Neural crest cell (in vitro differentiated cells): ENCODE data around the gene CGNL1. TPM values are rescaled to one million over a fixed set of nuclear protein-coding genes. Genes with fewer than 3 reads are reported as not detected.
A peak's percentile ranks its signal among the peaks of the same experiment; 100 is the strongest.

Experiments
- DNase-seq: peaks from one replicate; pipeline ENCODE4 v3.0.0; 2021; ENCODE audit warnings: low read depth, mixed read lengths, low spot score
- H3K27ac Mint-ChIP-seq: one replicate; pipeline ENCODE4 v1.8.0; 2021; ENCODE audit warnings: mild to moderate bottlenecking, mixed read lengths; ENCODE audit not compliant: unreplicated experiment
- H3K27me3 Mint-ChIP-seq: 2 replicates; pipeline ENCODE4 v1.8.0; 2021; ENCODE audit warnings: low read depth, mild to moderate bottlenecking, mixed read lengths
- H3K36me3 Mint-ChIP-seq: 2 replicates; pipeline ENCODE4 v1.8.0; 2021; ENCODE audit warnings: low read depth, mild to moderate bottlenecking, mixed read lengths
- H3K4me1 Mint-ChIP-seq: 2 replicates; pipeline ENCODE4 v1.8.0; 2021; ENCODE audit warnings: mixed read lengths
- H3K4me3 Mint-ChIP-seq: one replicate; pipeline ENCODE4 v1.8.0; 2021; ENCODE audit warnings: mild to moderate bottlenecking, mixed read lengths
- H3K9me3 Mint-ChIP-seq: 2 replicates; pipeline ENCODE4 v1.8.0; 2021; ENCODE audit warnings: mixed read lengths
- total RNA-seq: library from RNA; stranded (reverse); gene quantifications from 2 replicates; pipeline ENCODE4 v1.2.1, GENCODE V29; 2021
- TF ChIP-seq, protein P1 (sequence below): fragments of 200-600 bp; sonication (generic); conservative IDR thresholded peaks from 2 replicates; pipeline ENCODE4 v1.5.0; 2021; ENCODE audit warnings: antibody characterized with exemption, mild to moderate bottlenecking

CGNL1 gene
- total RNA-seq, 1 donor from 2014 or later = 1.2 TPM

DNA sequence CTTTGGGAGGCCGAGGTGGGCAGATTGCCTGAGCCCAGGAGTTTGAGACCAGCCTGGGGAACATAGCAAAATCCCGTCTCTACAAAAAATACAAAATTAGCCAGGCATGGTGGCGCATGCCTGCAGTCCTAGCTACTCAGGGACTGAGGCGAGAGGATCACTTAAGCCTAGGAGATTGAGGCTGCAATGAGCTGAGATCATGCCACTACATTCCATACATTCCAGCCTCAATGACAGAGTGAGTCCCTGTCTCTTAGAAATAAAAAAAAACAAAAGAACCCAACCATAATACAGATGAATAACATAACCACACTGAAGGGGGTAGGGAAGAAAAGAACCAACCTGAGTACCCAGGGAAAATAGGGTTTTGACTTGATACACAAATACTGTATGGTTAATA is 19.7 kb upstream of the CGNL1 start:
- H3K36me3 Mint-ChIP-seq = no peaks in the 10 kb centered on the region

DNA sequence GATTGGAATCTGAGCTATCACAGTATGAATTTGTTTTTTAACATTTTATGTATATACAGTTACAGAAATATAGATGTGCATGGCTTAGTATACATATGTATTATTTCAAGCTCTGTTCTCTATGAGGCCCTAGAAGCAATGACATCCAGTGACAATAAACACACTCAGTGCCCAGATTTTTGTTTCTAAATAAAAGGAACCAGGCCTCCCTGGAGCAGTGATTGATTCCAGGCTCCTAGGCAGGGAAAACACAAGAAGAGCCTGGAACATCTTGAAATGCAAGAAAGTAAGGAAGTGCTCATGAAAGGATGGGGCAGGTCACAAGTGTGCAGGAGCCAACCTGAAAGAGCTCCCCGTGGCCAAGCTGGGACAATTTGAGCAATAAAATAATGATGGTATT is 18.5 kb upstream of the CGNL1 start:
- no peaks in the 10 kb centered on the region for H3K9me3 Mint-ChIP-seq
- DNase-seq = no peak
- TF ChIP-seq, protein P1, sequence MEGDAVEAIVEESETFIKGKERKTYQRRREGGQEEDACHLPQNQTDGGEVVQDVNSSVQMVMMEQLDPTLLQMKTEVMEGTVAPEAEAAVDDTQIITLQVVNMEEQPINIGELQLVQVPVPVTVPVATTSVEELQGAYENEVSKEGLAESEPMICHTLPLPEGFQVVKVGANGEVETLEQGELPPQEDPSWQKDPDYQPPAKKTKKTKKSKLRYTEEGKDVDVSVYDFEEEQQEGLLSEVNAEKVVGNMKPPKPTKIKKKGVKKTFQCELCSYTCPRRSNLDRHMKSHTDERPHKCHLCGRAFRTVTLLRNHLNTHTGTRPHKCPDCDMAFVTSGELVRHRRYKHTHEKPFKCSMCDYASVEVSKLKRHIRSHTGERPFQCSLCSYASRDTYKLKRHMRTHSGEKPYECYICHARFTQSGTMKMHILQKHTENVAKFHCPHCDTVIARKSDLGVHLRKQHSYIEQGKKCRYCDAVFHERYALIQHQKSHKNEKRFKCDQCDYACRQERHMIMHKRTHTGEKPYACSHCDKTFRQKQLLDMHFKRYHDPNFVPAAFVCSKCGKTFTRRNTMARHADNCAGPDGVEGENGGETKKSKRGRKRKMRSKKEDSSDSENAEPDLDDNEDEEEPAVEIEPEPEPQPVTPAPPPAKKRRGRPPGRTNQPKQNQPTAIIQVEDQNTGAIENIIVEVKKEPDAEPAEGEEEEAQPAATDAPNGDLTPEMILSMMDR = no peak
- H3K27me3 Mint-ChIP-seq = no peaks in the 10 kb centered on the region
- no peak overlapping the region for H3K27ac Mint-ChIP-seq
- H3K4me3 Mint-ChIP-seq = no peak overlapping the region
- peaks cover 11% of the 10 kb centered on the region for H3K4me1 Mint-ChIP-seq
- H3K36me3 Mint-ChIP-seq = no peaks in the 10 kb centered on the region

More for the DNA sequence above, 19.7 kb upstream of the CGNL1 start:
- no peaks in the 10 kb centered on the region for H3K9me3 Mint-ChIP-seq
- no peaks in the 10 kb centered on the region for H3K27me3 Mint-ChIP-seq
- TF ChIP-seq, protein P1 = no peak
- peaks cover 11% of the 10 kb centered on the region for H3K4me1 Mint-ChIP-seq
- no peak overlapping the region for H3K27ac Mint-ChIP-seq
- no peak for DNase-seq
- no peak overlapping the region for H3K4me3 Mint-ChIP-seq

DNA sequence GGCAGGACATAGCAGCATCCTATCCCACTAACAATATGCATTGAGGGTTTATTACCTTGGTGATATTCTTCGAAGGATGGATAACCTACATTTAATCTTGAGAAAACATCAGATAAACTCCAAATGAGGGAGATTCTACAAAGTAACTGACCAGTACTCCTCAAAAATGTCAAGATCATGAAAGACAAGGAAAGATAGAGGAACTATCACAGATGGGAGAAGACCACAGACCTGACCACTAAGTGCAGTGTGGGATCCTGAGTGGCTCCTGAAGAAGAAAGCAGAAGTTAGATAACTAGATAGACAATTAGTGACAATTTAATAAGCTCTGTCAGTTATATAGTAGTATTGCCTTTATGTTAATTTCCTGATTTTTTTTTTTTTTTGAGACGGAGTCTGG is 17.7 kb upstream of the CGNL1 start:
- H3K27ac Mint-ChIP-seq = no peak overlapping the region
- no peak for DNase-seq
- peaks cover 11% of the 10 kb centered on the region for H3K4me1 Mint-ChIP-seq
- TF ChIP-seq, protein P1 = no peak
- H3K36me3 Mint-ChIP-seq = no peaks in the 10 kb centered on the region
- H3K9me3 Mint-ChIP-seq = no peaks in the 10 kb centered on the region
- H3K27me3 Mint-ChIP-seq = no peaks in the 10 kb centered on the region
- H3K4me3 Mint-ChIP-seq = no peak overlapping the region

DNA sequence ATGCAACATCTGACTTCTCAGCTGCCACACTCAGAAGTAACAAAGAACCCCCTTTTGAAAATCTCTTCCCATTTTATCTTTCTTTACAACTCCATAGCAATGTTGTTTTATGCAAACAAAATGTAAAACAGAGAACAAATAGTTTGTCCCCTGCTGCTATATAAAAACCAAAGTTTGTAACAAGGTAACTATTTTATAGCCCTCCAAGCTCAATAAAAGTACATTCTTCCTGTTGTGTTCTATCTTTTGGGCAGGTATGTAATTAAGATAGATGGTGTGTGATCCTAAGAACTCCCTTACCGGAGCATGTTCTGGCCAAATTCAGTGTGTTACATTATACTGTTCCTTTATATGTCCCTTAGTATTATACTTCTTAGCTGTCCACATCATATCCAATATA is 12.6 kb upstream of the CGNL1 start:
- DNase-seq = no peak
- Mint-ChIP-seq H3K4me3 (no peak overlapping the region), H3K4me1 (peaks cover 7% of the 10 kb centered on the region), H3K27ac (no peak overlapping the region), H3K9me3 (no peaks in the 10 kb centered on the region), H3K36me3 (no peaks in the 10 kb centered on the region), H3K27me3 (no peaks in the 10 kb centered on the region)
- TF ChIP-seq, protein P1 = no peak

DNA sequence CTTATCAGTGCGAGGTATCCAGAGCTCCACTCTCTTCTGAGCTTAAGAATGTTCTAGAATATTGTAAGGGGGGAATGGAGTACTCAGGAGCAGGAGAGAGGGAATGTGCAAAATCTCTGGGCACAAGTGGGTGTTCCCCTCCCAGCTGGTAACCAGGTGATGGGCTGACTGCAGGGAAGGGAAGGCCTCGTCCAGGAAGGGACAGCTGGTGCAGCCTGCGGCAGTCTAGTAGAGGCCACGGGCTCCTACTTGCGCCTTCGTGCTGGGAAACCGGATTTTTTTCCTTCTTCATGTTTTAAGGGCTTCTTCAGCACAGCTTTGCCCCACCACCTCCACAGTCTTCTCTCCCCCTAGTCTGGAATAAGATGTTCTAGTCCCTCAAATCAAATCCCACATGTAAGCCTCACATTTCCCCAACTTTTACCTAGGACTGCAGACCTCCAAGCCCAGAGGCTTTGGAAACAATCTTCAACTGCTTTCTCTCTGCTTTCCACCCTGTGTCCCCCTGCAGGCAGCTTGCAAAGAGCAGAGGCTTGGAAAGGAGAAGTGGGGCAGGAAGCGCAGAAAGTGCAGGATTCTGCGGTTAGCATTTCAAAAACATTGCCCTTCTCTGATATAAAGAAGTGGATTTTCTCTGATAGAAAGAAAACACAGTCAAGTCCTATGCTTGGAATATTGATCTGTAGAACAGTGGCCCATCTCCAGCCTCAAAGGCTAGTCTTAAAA is 11.9 kb upstream of the CGNL1 start:
- Mint-ChIP-seq H3K4me3 (no peak overlapping the region), H3K27ac (no peak overlapping the region)
- DNase-seq = no peak

More for the DNA sequence above, 11.9 kb upstream of the CGNL1 start:
- peaks cover 7% of the 10 kb centered on the region for H3K4me1 Mint-ChIP-seq
- no peaks in the 10 kb centered on the region for H3K27me3 Mint-ChIP-seq
- no peaks in the 10 kb centered on the region for H3K9me3 Mint-ChIP-seq
- TF ChIP-seq, protein P1 = peak; percentile 46
- H3K36me3 Mint-ChIP-seq = no peaks in the 10 kb centered on the region
